Erythroblast (primary cell): Measurements from ENCODE around the gene FMC1.

Experiments
- GATA1 ChIP-seq: IDR thresholded peaks from 2 replicates; pipeline ENCODE4 v1.6.1; 2011; ENCODE audit warnings: low read depth, mild to moderate bottlenecking, control low read depth, low read length, moderate library complexity
- POLR2A ChIP-seq: IDR thresholded peaks from 2 replicates; pipeline ENCODE4 v1.6.1; 2011; ENCODE audit warnings: mild to moderate bottlenecking, low read length

DNA sequence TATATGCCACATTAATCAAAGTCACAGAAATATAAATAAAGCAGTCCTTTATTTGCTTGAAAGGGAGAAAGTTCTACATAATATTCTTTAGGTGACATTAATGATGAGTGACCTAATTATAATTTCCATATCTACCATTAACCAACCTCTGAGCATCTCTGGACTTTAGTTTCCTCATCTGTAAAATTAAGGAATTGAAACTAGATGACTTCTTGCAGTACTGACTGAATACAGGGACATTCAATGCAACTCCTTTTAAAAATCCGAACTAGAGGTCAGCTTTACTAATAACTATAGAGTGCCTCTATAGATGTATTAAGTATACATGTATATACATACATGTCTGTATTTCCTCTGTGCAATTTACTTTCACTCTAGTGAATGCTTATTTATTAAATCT lies 3.9 kb downstream of the FMC1 start:
- TF ChIP-seq POLR2A = no peak
- no peak for TF ChIP-seq GATA1
